ENCODE results near the gene SLC35G2.
"Not testable (repeated sequence)": the region's sequence is repeated elsewhere in the genome, so short reads cannot be mapped to it uniquely, and the experiment has no call there.

SLC35G2 gene

GRCh38 chr3:136835813-136836510 is 17.0 kb downstream of the SLC35G2 start:
- DNase-seq: no peak

GRCh38 chr3:136836511-136837156 is 17.7 kb downstream of the SLC35G2 start:
- no peak for DNase-seq

- no peak for DNase-seq
These were observed 20.0 kb downstream of the SLC35G2 start for GRCh38 chr3:136838641-136839555.

- no peak for DNase-seq
These were observed 20.6 kb downstream of the SLC35G2 start for GRCh38 chr3:136839556-136839931.

- no peak for DNase-seq
These were observed 21.3 kb downstream of the SLC35G2 start for GRCh38 chr3:136840252-136840651.

GRCh38 chr3:136842294-136842693 is 23.4 kb downstream of the SLC35G2 start:
- DNase-seq: no peak

GRCh38 chr3:136844724-136845123 is 25.8 kb downstream of the SLC35G2 start:
- DNase-seq: no peak

- no peak for DNase-seq
These were observed 33.3 kb downstream of the SLC35G2 start for GRCh38 chr3:136852180-136852579.

- DNase-seq: no peak
These were observed 37.7 kb downstream of the SLC35G2 start for GRCh38 chr3:136856665-136857064.

GRCh38 chr3:136858381-136858780 is 39.5 kb downstream of the SLC35G2 start:
- no peak for DNase-seq

GRCh38 chr3:136860541-136860940 is 41.6 kb downstream of the SLC35G2 start:
- no peak for DNase-seq

- peak; percentile 98 for DNase-seq
These were observed 43.1 kb downstream of the SLC35G2 start, which contains the start of gene NCK1 for GRCh38 chr3:136861890-136862616. NCK1 (plus strand) TSS chr3:136862208; CDS start chr3:136928002, 65,794 bp downstream.

GRCh38 chr3:136862617-136863322 is 43.8 kb downstream of the SLC35G2 start:
- no peak for DNase-seq

- no peak for DNase-seq
These were observed 50.4 kb downstream of the SLC35G2 start for GRCh38 chr3:136869282-136869681.

GRCh38 chr3:136872258-136872657 is 53.3 kb downstream of the SLC35G2 start:
- DNase-seq: not testable (repeated sequence)

- DNase-seq: not testable (repeated sequence)
These were observed 60.6 kb downstream of the SLC35G2 start for GRCh38 chr3:136879510-136879909.

- no peak for DNase-seq
These were observed 63.6 kb downstream of the SLC35G2 start for GRCh38 chr3:136882571-136882970.

- no peak for DNase-seq
These were observed 65.2 kb downstream of the SLC35G2 start for GRCh38 chr3:136883967-136884720.

GRCh38 chr3:136885357-136886213 is 66.7 kb downstream of the SLC35G2 start:
- DNase-seq: no peak

GRCh38 chr3:136889947-136890346 is 71.0 kb downstream of the SLC35G2 start:
- no peak for DNase-seq

Measured in activated CD4-positive, alpha-beta T cell treated with anti-CD3 and anti-CD28 coated beads, Interleukin-2, amount 50 U/mL, for 1 hour (primary cell).